Esophagus squamous epithelium (tissue), 5 donors: ENCODE results near the gene VAMP2. TPM values are rescaled to one million over a fixed set of nuclear protein-coding genes. Genes with fewer than 3 reads are reported as not detected.

Source experiments
- DNase-seq: peaks from one replicate; lab custom pipeline; 2025; lab: John Stamatoyannopoulos, UW
- H3K27ac ChIP-seq, 4 donors: fragments of 200-600 bp; sonication (generic); one replicate each; pipeline ENCODE4 v1.5.1; 2016 to 2019; ENCODE audit warnings: mild to moderate bottlenecking in 1 of 4
- H3K27me3 ChIP-seq, 4 donors: fragments of 200-600 bp; sonication (generic); 1 replicate in 3 of 4; 2 replicates in 1 of 4; pipeline versions ENCODE4 v1.5.1 to v1.6.0; 2017 to 2021; ENCODE audit warnings: antibody characterized with exemption in 1 of 4
- H3K36me3 ChIP-seq, 3 donors: fragments of 200-600 bp; sonication (generic); one replicate each; pipeline ENCODE4 v1.5.1; 2016 to 2019
- H3K4me1 ChIP-seq, 3 donors: fragments of 200-600 bp; sonication (generic); one replicate each; pipeline ENCODE4 v1.5.1; 2017 to 2019
- H3K4me3 ChIP-seq, 4 donors: fragments of 200-600 bp; sonication (generic); 1 replicate in 3 of 4; 2 replicates in 1 of 4; pipeline ENCODE4 v1.5.1; 2016 to 2019; ENCODE audit warnings: mild to moderate bottlenecking in 2 of 4, moderate library complexity in 1 of 4
- H3K9me3 ChIP-seq, 3 donors: fragments of 200-600 bp; sonication (generic); one replicate each; pipeline ENCODE4 v1.5.1; 2016 to 2019
- CTCF ChIP-seq, 6 experiments: fragments of 450-650 bp in 4 of 6; fragments of 200-600 bp in 2 of 6; sonication (generic) in 2 of 6; IDR thresholded peaks; one replicate each; pipeline ENCODE4 v1.5.1; 2016 to 2019; ENCODE audit warnings: antibody characterized with exemption in 6 of 6, mild to moderate bottlenecking in 4 of 6, moderate library complexity in 4 of 6
- POLR2A ChIP-seq, 4 donors: fragments of 450-650 bp; IDR thresholded peaks; one replicate each; pipeline ENCODE4 v1.6.1; 2017; ENCODE audit warnings: antibody characterized with exemption in 4 of 4, mild to moderate bottlenecking in 4 of 4, moderate library complexity in 3 of 4
- WGBS, 2 donors: methylation state at CpG; one replicate each; pipeline ENCODE4 v1.1.5; 2018; 5-methylcytosine and 5-hydroxymethylcytosine counted together
- intact Hi-C: fragments of 100-400 bp; cut with DNase I; formaldehyde crosslinking; loops from one replicate; pipeline ENCODE4 v1.15.0; 2022
- total RNA-seq, 4 donors: library from RNA; depleted of rRNA; stranded (reverse); fragments of >200 nt; gene quantifications; one replicate each; pipeline ENCODE4 v1.1.0, GENCODE V29; 2016
- donor health status: DM: yes; HTN: yes; CAD: no.

The VAMP2 gene
- total RNA-seq, 4 donors from 2014 or later, result 6.2 to 20.4 (median 12.0) TPM

- H3K36me3 ChIP-seq, result no peaks in the 10 kb centered on the region
- no peaks in the 10 kb centered on the region for H3K27me3 ChIP-seq
- no peak for DNase-seq
- peak overlapping the region; percentile 3 to 69 (median 43) for H3K27ac ChIP-seq
- no peaks in the 10 kb centered on the region for H3K9me3 ChIP-seq
- WGBS, 2 donors, result 57 to 58% methylated on average over 5 to 6 of the region's 6 CpGs
- H3K4me3 ChIP-seq, result no peak overlapping the region
- intact Hi-C loops, result no loop called here
- TF ChIP-seq CTCF (IDR thresholded peaks at IDR 0.05) (no peak), POLR2A (IDR thresholded peaks at IDR 0.05) (no peak)
- peaks cover 26 to 39% (median 33%) of the 10 kb centered on the region in 3 donors for H3K4me1 ChIP-seq
Measured at GRCh38 chr17:8166731-8167130, 4.0 kb upstream of the VAMP2 start.

DNA sequence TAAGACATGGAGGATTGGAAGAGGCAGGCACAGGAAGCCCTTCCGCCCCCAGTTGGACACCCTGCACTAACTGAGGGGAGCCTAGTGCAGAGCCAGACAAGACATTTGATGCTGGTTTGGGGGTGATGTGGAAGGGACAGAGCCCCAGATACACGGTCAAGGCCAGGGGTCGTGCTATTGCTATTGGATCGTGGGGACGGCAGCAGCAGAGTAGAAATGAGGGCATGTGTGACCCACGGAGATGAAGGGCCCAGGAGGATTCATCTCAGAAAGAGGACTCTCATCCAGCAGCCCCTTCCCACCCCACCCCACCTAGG, 2.0 kb upstream of the VAMP2 start:
- Histone ChIP-seq H3K27me3 (no peaks in the 10 kb centered on the region), H3K4me3 (no peak overlapping the region), H3K27ac (peak overlapping the region; percentile 97 to 100 (median 99)), H3K4me1 (peaks cover 39 to 59% (median 47%) of the 10 kb centered on the region in 3 donors), H3K36me3 (peaks cover 0 to 19% (median 7%) of the 10 kb centered on the region in 3 donors), H3K9me3 (no peaks in the 10 kb centered on the region)
- WGBS, 2 donors, result 70 to 74% methylated on average over 2 to 5 of the region's 6 CpGs
- TF ChIP-seq CTCF (IDR thresholded peaks at IDR 0.05) (no peak), POLR2A (IDR thresholded peaks at IDR 0.05) (no peak)
- no peak for DNase-seq
- intact Hi-C loops, result no loop called here

GRCh38 chr17:8163978-8164814, 1.4 kb upstream of the VAMP2 start:
- no peak for DNase-seq
- intact Hi-C loops, result no loop called here
- H3K4me1 ChIP-seq, result peaks cover 39 to 65% (median 47%) of the 10 kb centered on the region in 3 donors
- H3K36me3 ChIP-seq, result peaks cover 0 to 25% (median 7%) of the 10 kb centered on the region in 3 donors
- peak overlapping the region in 2 of 4 donors; percentile 0 to 9 for H3K4me3 ChIP-seq
- no peaks in the 10 kb centered on the region for H3K27me3 ChIP-seq
- WGBS, 2 donors, result 25% methylated on average over 5 to 11 of the region's 13 CpGs
- TF ChIP-seq CTCF (IDR thresholded peaks at IDR 0.05), result no peak
- TF ChIP-seq POLR2A (IDR thresholded peaks at IDR 0.05), result peak in 1 of 4 donors; percentile 41
- H3K27ac ChIP-seq, result peak overlapping the region; percentile 97 to 100 (median 99)
- H3K9me3 ChIP-seq, result no peaks in the 10 kb centered on the region

GRCh38 chr17:8162997-8163977, 539 bp upstream of the VAMP2 start:
- TF ChIP-seq POLR2A (IDR thresholded peaks at IDR 0.05) (no peak), CTCF (IDR thresholded peaks at IDR 0.05) (no peak)
- no peaks in the 10 kb centered on the region for H3K27me3 ChIP-seq
- H3K9me3 ChIP-seq, result no peaks in the 10 kb centered on the region
- H3K4me1 ChIP-seq, result peaks cover 44 to 74% (median 47%) of the 10 kb centered on the region in 3 donors
- peak overlapping the region; percentile 73 to 100 (median 89) for H3K4me3 ChIP-seq
- WGBS, 2 donors, result 17 to 26% methylated on average over 5 to 14 of the region's 55 CpGs
- intact Hi-C loops, result no loop called here
- no peak for DNase-seq
- H3K36me3 ChIP-seq, result peaks cover 0 to 27% (median 7%) of the 10 kb centered on the region in 3 donors
- H3K27ac ChIP-seq, result peak overlapping the region; percentile 97 to 100 (median 99)
